Activated T-cell treated with anti-CD3 and anti-CD28 coated beads, Interleukin-2, amount 50 U/mL, for 1 hour (primary cell): ENCODE measurements around the gene NR1H2.

ENCODE experiments used
- DNase-seq: peaks from one replicate; pipeline ENCODE4 v3.0.0-alpha.2; 2020

NR1H2 gene

DNA sequence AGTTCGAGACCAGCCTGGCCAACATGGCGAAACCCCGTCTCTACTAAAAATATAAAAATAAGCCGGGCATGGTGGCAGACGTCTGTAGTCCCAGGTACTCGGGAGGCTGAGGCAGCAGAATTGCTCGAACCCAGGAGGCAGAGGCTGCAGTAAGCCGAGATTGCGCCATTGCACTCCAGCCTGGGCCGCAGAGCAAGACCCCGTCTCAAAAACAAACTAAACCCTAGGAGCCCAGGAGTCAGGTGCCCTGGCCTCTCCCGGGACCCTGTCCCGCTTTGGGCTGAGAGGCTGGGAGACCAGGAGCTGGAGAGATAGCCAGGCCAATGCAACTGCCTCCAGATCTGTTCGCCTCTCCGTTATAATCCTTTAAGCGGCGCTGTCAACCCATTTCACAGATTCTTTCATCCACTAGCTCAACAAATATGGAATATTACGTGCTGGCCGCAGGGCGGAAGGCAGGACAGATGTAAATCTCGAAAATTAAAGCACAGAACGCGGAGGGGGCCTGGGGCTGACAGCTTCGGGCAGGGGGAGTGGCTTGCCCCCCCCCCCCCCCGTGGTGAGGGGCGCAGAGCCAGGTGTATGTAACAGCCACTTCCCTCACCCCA, 51.2 kb downstream of the NR1H2 start:
- no peak for DNase-seq

DNA sequence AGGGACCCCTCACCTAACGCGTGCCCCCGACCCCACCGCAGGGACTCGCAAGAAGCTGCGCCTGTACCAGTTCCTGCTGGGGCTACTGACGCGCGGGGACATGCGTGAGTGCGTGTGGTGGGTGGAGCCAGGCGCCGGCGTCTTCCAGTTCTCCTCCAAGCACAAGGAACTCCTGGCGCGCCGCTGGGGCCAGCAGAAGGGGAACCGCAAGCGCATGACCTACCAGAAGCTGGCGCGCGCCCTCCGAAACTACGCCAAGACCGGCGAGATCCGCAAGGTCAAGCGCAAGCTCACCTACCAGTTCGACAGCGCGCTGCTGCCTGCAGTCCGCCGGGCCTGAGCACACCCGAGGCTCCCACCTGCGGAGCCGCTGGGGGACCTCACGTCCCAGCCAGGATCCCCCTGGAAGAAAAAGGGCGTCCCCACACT, 51.8 kb downstream of the NR1H2 start:
- peak; percentile 37 for DNase-seq

DNA sequence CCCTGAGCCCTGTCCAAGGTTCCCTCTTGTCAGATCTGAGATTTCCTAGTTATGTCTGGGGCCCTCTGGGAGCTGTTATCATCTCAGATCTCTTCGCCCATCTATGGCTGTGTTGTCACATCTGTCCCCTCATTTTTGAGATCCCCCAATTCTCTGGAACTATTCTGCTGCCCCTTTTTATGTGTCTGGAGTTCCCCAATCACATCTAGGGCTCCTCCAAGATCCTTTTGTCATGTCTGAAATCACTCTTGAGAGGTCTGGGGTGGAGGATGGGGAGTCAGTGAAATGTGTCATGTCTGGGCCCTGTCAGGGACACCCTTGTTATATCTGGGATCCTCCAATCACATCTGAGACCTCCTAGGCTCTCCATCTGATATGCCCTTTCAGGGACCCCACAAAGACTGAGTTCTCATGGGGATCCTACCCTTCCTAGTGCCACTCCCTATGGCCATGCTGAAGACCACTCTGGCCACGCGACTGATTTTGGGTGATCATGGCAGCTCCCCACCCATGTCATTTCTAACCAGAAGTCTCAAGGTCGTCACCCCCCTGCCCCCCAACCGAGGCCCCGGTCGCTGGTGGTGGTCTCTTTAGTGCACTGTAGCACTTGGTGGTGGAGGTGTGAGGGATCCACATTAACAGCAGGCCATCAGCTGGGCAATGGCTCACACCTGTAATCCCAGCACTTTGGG, 52.7 kb downstream of the NR1H2 start:
- no peak for DNase-seq

DNA sequence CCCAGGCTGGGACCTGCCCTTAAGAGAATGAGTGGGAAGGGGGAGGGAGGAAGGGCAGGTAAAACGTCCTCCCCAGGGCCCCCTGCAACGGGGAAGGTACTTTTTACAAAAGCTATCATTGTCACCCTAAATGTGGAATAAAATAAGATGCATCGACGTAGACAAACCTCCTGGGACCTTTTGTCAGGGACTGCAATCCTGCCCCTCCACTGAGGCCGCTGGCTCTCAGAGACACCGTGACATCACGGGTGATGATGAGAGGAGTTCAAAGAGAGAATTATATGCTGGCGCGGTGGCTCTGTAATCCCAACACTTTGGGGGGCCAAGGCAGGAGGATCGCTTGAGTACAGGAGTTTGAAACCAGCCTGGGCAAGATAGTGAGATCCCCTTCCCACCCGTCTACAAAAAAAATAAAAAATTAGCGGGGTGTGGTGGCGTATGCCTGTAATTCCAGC, 54.7 kb downstream of the NR1H2 start:
- DNase-seq, result no peak

DNA sequence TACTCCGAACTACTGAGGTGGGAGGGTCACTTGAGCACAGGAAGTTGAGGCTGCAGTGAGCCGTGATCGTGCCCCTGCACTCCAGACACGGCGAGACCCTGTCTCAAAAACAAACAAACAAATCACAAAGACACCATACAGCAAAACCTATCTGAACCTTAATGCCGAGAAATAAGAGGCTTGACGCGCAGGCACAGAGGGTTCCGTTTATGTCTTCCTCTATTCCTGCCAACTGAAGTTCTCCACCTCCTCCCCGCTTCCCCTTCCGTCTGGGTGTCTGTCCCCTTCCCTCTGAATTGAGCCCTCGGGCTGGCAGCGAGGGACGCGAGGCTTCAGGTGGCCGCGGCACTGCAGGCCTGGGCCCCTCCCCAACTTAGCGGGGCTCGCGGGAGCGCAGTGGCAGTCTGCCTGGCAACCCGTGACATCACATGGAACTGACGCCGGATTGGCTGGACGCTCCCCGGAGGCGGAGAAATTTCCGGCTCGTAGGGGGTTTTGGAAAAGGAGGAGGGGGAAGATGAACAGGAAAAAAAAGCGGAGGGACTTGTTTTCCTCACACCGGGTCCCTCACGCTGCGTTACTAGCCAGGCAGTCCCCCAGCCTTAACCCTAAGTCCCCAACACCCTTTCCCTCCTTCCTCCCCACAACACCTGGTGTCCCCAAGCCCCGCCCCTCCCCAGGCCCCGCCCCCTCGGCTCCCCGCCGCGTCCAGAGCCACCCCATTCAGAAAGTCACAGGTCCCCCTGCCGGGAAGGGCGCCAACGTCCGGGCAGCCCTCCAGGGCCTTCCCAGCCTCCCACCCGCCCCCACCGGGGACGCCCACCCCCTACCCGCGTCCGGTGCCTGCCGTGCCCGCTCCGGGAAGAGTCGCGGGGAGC, 55.3 kb downstream of the NR1H2 start:
- peak; percentile 96 for DNase-seq

DNA sequence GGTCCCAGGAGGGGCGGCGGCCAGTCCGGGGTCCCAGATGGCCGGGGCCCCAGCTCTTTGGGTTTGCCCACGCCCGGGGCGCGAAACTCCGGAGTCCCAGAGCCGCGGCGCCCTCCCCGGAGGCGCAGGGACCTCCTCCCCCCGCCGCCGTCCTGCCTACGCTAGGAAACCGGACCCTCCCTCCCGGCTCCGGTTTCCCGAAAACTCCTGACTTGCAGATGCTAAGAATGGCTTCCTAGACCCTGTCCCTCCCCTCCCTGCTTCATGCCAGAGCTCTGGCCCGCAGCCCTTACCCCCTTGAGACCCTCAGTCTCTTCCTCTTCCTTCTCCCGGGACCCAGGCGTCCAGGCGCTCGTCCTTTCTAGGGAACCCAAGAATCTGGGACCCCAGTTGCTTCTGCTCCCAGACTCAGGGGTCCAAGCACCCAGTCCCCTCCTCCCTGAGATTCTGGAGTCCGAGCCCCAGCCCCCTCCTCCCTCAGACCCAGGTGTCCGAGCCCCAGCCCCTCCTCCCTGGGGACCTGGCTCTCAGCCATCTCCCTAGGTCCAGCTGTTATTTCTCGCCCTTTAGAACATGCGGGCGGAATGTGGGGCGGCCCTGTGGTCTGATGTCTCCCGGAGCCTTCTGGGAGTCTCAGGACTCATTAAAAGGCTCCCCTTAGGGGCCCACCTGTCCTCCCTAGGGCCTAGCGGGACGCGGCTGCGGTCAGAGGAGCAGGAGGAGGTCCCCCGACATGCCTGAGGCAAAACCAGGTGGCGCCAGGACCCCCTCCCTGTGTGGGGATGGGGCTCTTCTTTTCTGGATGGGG, 56.2 kb downstream of the NR1H2 start, which contains the start of gene MYBPC2:
TSS of gene MYBPC2 (plus strand) at position 672 of the 808 bp plus-strand sequence. CDS start at position 734, 62 bp downstream.
- DNase-seq, result no peak
